ENCODE results near the gene GPC6. TPM values are rescaled to one million over a fixed set of nuclear protein-coding genes. Genes with fewer than 3 reads are reported as not detected.

The GPC6 gene
- total RNA-seq, 1 donor from 2014 or later: 42.9 TPM

DNA sequence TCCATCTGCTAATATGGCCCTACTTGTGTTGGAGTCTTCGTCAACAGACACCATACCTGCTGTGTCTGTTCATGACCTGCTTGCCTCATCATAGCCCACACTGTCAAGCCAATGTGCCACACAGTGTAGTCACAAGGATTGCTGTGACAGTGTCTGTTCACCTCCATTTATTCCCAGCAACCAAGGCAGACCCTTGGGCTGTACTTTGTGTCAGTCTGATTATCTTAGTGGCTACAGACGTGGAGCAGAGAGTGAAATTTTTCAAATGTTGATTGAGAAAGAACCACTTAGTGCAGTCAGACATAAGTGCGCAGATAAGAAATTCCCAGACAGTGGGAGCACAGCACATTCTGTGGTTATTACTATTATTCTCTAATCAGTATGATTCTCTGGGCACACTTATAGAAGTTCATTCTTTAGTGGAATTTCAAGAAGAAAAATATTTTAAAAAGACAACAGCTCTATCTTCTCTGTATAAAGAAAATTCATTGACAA is 184.6 kb downstream of the GPC6 start:
- H3K27me3 ChIP-seq: no peaks in the 10 kb centered on the region
- no peak overlapping the region for H3K4me3 ChIP-seq
- peaks cover 2% of the 10 kb centered on the region for H3K27me3 Mint-ChIP-seq (ENCODE audit: insufficient read depth, low read depth)
- H3K9me3 Mint-ChIP-seq: no peaks in the 10 kb centered on the region
- no peaks in the 10 kb centered on the region for H3K9me3 ChIP-seq (ENCODE audit: low read depth)
- no peaks in the 10 kb centered on the region for H3K4me1 Mint-ChIP-seq
- no peaks in the 10 kb centered on the region for H3K36me3 Mint-ChIP-seq
- no peak overlapping the region for H3K27ac ChIP-seq
- no peak overlapping the region for H3K4me3 Mint-ChIP-seq
- H3K4me1 ChIP-seq: no peaks in the 10 kb centered on the region
- no peak overlapping the region for H3K9ac ChIP-seq
- no peak for TF ChIP-seq EZH2 (IDR thresholded peaks at IDR 0.05)
- TF ChIP-seq, protein P1, sequence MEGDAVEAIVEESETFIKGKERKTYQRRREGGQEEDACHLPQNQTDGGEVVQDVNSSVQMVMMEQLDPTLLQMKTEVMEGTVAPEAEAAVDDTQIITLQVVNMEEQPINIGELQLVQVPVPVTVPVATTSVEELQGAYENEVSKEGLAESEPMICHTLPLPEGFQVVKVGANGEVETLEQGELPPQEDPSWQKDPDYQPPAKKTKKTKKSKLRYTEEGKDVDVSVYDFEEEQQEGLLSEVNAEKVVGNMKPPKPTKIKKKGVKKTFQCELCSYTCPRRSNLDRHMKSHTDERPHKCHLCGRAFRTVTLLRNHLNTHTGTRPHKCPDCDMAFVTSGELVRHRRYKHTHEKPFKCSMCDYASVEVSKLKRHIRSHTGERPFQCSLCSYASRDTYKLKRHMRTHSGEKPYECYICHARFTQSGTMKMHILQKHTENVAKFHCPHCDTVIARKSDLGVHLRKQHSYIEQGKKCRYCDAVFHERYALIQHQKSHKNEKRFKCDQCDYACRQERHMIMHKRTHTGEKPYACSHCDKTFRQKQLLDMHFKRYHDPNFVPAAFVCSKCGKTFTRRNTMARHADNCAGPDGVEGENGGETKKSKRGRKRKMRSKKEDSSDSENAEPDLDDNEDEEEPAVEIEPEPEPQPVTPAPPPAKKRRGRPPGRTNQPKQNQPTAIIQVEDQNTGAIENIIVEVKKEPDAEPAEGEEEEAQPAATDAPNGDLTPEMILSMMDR (IDR thresholded peaks at IDR 0.05): no peak
- TF ChIP-seq EZH2phosphoT487 (IDR thresholded peaks at IDR 0.05): no peak
- no peak overlapping the region for H3K4me2 ChIP-seq
- H3K36me3 ChIP-seq: no peaks in the 10 kb centered on the region
- no peak overlapping the region for H2AFZ ChIP-seq (replicated peaks)
- H4K20me1 ChIP-seq (ENCODE audit: low read depth): no peaks in the 10 kb centered on the region
- no peaks in the 10 kb centered on the region for H3K79me2 ChIP-seq (ENCODE audit: low read depth)
- no peak for DNase-seq (ENCODE audit: low spot score)
- H3F3A ChIP-seq (ENCODE audit: low read depth): no peaks in the 10 kb centered on the region
- no peak overlapping the region for H3K27ac Mint-ChIP-seq

DNA sequence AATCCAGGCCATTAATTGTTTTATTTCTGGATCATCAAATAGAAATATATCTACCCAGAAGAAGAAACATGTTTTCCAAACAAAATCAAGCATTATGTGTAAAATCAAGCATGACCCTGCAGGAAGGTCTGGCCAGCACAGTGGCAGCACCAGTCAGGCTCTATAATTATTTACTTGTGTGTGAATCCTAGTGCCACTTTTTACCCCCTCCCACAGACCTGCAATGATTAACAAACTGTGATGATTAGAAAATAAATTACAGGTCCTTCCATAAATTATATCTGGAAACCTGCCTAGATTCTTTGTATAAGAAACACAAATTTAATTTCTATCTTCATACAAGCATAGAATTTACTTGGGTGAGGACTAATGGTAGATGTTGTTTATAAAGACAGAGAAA is 186.1 kb downstream of the GPC6 start:
- H3K4me1 Mint-ChIP-seq: peaks cover 2% of the 10 kb centered on the region
- TF ChIP-seq EZH2 (IDR thresholded peaks at IDR 0.05): no peak
- no peak for TF ChIP-seq EZH2phosphoT487 (IDR thresholded peaks at IDR 0.05)
- TF ChIP-seq, protein P1 (IDR thresholded peaks at IDR 0.05): no peak

DNA sequence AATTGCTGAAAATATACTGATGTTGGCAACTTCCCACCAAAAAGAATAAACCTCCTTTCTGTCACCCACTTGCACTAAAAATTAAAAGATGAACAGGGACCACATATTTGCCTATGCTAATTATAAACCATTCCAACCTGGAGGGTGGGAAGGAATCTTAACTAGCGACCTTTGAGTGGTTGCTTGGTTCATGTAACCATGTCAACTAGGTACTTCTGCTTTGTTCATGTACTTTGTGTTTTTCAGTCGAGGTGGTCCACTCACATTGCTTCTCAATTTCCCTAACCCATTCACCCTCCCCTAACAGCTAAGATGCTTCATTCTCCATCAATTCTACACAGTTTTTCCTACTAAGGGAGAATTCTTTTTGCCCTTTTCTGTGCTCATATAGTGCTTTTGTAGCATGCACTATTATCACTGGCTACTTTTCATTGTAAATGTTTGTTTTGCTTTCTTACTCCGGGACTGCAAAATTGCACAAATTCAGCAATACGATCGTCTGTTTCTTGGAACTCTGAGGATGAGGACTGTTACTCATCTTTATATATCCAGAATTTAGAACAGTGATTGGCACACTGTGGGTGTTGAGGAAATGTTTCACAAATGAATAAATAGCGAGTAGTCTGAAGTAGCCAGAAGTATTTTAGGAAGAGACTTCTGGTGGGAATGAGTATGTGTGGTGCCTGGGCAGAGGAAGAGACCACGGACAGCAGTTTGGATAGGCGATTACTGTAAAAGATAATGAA is 187.5 kb downstream of the GPC6 start:
- H3K27ac ChIP-seq: no peak overlapping the region
- TF ChIP-seq, protein P1 (IDR thresholded peaks at IDR 0.05): no peak
- no peak for TF ChIP-seq EZH2phosphoT487 (IDR thresholded peaks at IDR 0.05)
- no peak for TF ChIP-seq EZH2 (IDR thresholded peaks at IDR 0.05)
- Mint-ChIP-seq H3K4me3 (no peak overlapping the region), H3K4me1 (peaks cover 2% of the 10 kb centered on the region), H3K27me3 (ENCODE audit: insufficient read depth, low read depth) (peaks cover 2% of the 10 kb centered on the region), H3K9me3 (no peaks in the 10 kb centered on the region), H3K36me3 (no peaks in the 10 kb centered on the region), H3K27ac (no peak overlapping the region)
- no peaks in the 10 kb centered on the region for H3K27me3 ChIP-seq
- DNase-seq (ENCODE audit: low spot score): no peak
- no peaks in the 10 kb centered on the region for H3K9me3 ChIP-seq (ENCODE audit: low read depth)
- peaks cover 12% of the 10 kb centered on the region for H3F3A ChIP-seq (ENCODE audit: low read depth)
- no peaks in the 10 kb centered on the region for H3K79me2 ChIP-seq (ENCODE audit: low read depth)
- no peaks in the 10 kb centered on the region for H3K36me3 ChIP-seq
- no peak overlapping the region for H2AFZ ChIP-seq (replicated peaks)
- H3K4me3 ChIP-seq: no peak overlapping the region
- H3K9ac ChIP-seq: no peak overlapping the region
- H3K4me2 ChIP-seq: no peak overlapping the region
- no peaks in the 10 kb centered on the region for H4K20me1 ChIP-seq (ENCODE audit: low read depth)
- no peaks in the 10 kb centered on the region for H3K4me1 ChIP-seq

More for the DNA sequence above, 186.1 kb downstream of the GPC6 start:
- Histone ChIP-seq H3K36me3 (no peaks in the 10 kb centered on the region), H3K27ac (no peak overlapping the region), H3K27me3 (no peaks in the 10 kb centered on the region), H3K4me2 (no peak overlapping the region), H3K4me1 (no peaks in the 10 kb centered on the region), H3K9ac (no peak overlapping the region), H3F3A (ENCODE audit: low read depth) (no peaks in the 10 kb centered on the region), H3K79me2 (ENCODE audit: low read depth) (no peaks in the 10 kb centered on the region), H3K4me3 (no peak overlapping the region), H2AFZ (replicated peaks) (no peak overlapping the region), H3K9me3 (ENCODE audit: low read depth) (no peaks in the 10 kb centered on the region), H4K20me1 (ENCODE audit: low read depth) (no peaks in the 10 kb centered on the region)
- no peak overlapping the region for H3K4me3 Mint-ChIP-seq
- no peak for DNase-seq (ENCODE audit: low spot score)
- peaks cover 2% of the 10 kb centered on the region for H3K27me3 Mint-ChIP-seq (ENCODE audit: insufficient read depth, low read depth)
- H3K36me3 Mint-ChIP-seq: no peaks in the 10 kb centered on the region
- no peak overlapping the region for H3K27ac Mint-ChIP-seq
- H3K9me3 Mint-ChIP-seq: no peaks in the 10 kb centered on the region

Data from neural progenitor cell (in vitro differentiated cells).